Limb (tissue), 2 donors: ENCODE results near the gene CTDP1.

Source experiments
- DNase-seq, 2 donors: peaks; one replicate each; pipeline ENCODE4 v3.0.0-alpha.2; 2016; ENCODE audit errors: extremely low spot score in 2 of 2

Gene CTDP1

GRCh38 chr18:79760348-79760747 is 80.7 kb downstream of the CTDP1 start:
- DNase-seq: no peak

GRCh38 chr18:79760881-79761280 is 81.3 kb downstream of the CTDP1 start:
- no peak for DNase-seq

- DNase-seq: no peak
Measured at GRCh38 chr18:79763407-79763806, 83.8 kb downstream of the CTDP1 start.

GRCh38 chr18:79764131-79764530 is 84.5 kb downstream of the CTDP1 start:
- no peak for DNase-seq

- DNase-seq: no peak
Measured at GRCh38 chr18:79765491-79766245, 86.1 kb downstream of the CTDP1 start.

- no peak for DNase-seq
Measured at GRCh38 chr18:79766308-79766707, 86.7 kb downstream of the CTDP1 start.

GRCh38 chr18:79768745-79769144 is 89.1 kb downstream of the CTDP1 start:
- DNase-seq: no peak

- DNase-seq: no peak
Measured at GRCh38 chr18:79769698-79770500, 90.3 kb downstream of the CTDP1 start.

- peak in 1 of 2 donors; percentile 22 for DNase-seq
Measured at GRCh38 chr18:79770501-79770815, 90.9 kb downstream of the CTDP1 start.

GRCh38 chr18:79770826-79771225 is 91.2 kb downstream of the CTDP1 start:
- DNase-seq: no peak

- DNase-seq: no peak
Measured at GRCh38 chr18:79771446-79772107, 92.0 kb downstream of the CTDP1 start.

- no peak for DNase-seq
Measured at GRCh38 chr18:79772108-79772864, 92.7 kb downstream of the CTDP1 start.

GRCh38 chr18:79772865-79773696 is 93.5 kb downstream of the CTDP1 start:
- peak in 1 of 2 donors; percentile 9 for DNase-seq

GRCh38 chr18:79774111-79774510 is 94.5 kb downstream of the CTDP1 start:
- peak in 1 of 2 donors; percentile 13 for DNase-seq

GRCh38 chr18:79775441-79776221 is 96.0 kb downstream of the CTDP1 start:
- DNase-seq: peak in 1 of 2 donors; percentile 9

GRCh38 chr18:79776674-79777073 is 97.1 kb downstream of the CTDP1 start:
- DNase-seq: peak in 1 of 2 donors; percentile 3

- peak in 1 of 2 donors; percentile 12 for DNase-seq
Measured at GRCh38 chr18:79778291-79778791, 98.7 kb downstream of the CTDP1 start.

- DNase-seq: no peak
Measured at GRCh38 chr18:79779021-79779699, 99.6 kb downstream of the CTDP1 start.

GRCh38 chr18:79779700-79780190 is 100.1 kb downstream of the CTDP1 start:
- DNase-seq: no peak
